Heart left ventricle (tissue), 16 donors: Measurements from ENCODE around the gene AIG1. TPM values are rescaled to one million over a fixed set of nuclear protein-coding genes. Genes with fewer than 3 reads are reported as not detected.
A peak's percentile ranks its signal among the peaks of the same experiment; 100 is the strongest.

Experiments used
- ATAC-seq, 4 donors: fragments of 200-7000 bp; cut with Tn5 transposase; one replicate each; pipeline ENCODE4 v1.9.1; 2020 to 2022; ENCODE audit warnings: moderate library complexity in 4 of 4, mild to moderate bottlenecking in 3 of 4, moderate number of reproducible peaks in 1 of 4
- DNase-seq, 5 donors: peaks; one replicate each; pipeline ENCODE4 v3.0.0-alpha.2; 2020
- H3K27ac ChIP-seq, 12 donors: fragments of 200-600 bp; sonication (generic) in 4 of 12; one replicate each; pipeline versions ENCODE4 v1.5.0 to v1.8.0; 2016 to 2022; ENCODE audit warnings: mild to moderate bottlenecking in 2 of 12
- H3K27me3 ChIP-seq, 9 donors: fragments of 200-600 bp; sonication (generic) in 2 of 9; one replicate each; pipeline versions ENCODE4 v1.5.1 to v1.8.0; 2016 to 2022; ENCODE audit warnings: mild to moderate bottlenecking in 3 of 9
- H3K36me3 ChIP-seq, 9 donors: fragments of 200-600 bp; sonication (generic) in 2 of 9; one replicate each; pipeline versions ENCODE4 v1.5.0 to v1.8.0; 2018 to 2022; ENCODE audit warnings: mild to moderate bottlenecking in 2 of 9
- H3K4me1 ChIP-seq, 12 donors: fragments of 200-600 bp; sonication (generic) in 4 of 12; one replicate each; pipeline versions ENCODE4 v1.5.0 to v1.8.0; 2016 to 2022; ENCODE audit warnings: mild to moderate bottlenecking in 3 of 12
- H3K4me3 ChIP-seq, 12 donors: fragments of 200-600 bp; sonication (generic) in 4 of 12; one replicate each; pipeline versions ENCODE4 v1.5.0 to v1.8.0; 2017 to 2022; ENCODE audit warnings: mild to moderate bottlenecking in 9 of 12, moderate library complexity in 4 of 12
- H3K9me3 ChIP-seq, 12 donors: fragments of 200-600 bp; sonication (generic) in 4 of 12; one replicate each; pipeline versions ENCODE4 v1.5.0 to v1.8.0; 2016 to 2022; ENCODE audit warnings: mild to moderate bottlenecking in 1 of 12
- POLR2A ChIP-seq, 2 donors: fragments of 450-650 bp; IDR thresholded peaks; one replicate each; pipeline ENCODE4 v1.6.1; 2017; ENCODE audit warnings: antibody characterized with exemption in 2 of 2, mild to moderate bottlenecking in 2 of 2, moderate library complexity in 2 of 2
- WGBS, 4 donors: extraction: QIAGEN DNeasy Blood & Tissue Kit in 2 of 4; methylation state at CpG; one replicate each; pipeline versions ENCODE4 v1.1.5 to v1.1.7; 2013 to 2018; 5-methylcytosine and 5-hydroxymethylcytosine counted together
- intact Hi-C, 10 donors: fragments of 100-400 bp; cut with DNase I; formaldehyde crosslinking; loops; one replicate each; pipeline versions ENCODE4 v1.11.1 to v1.14.2; 2022
- polyA plus RNA-seq, 2 donors: library from polyadenylated mRNA; stranded (reverse); fragments of 200-250 nt; gene quantifications; one replicate each; pipeline ENCODE4 v1.2.3, GENCODE V29; 2013
- total RNA-seq, 9 donors: library from RNA; depleted of rRNA in 2 of 9; stranded (reverse); fragments of >200 nt in 2 of 9; fragmentation: NEBNext Ultra II Directional in 3 of 9; extraction: Animal tissue kit (Norgen Biotek cat#: 25700) in 3 of 9; gene quantifications; one replicate each; pipeline versions ENCODE4 v1.1.0 to v1.2.4, GENCODE V29; 2016 to 2023
- TF ChIP-seq, protein P1 (sequence below), 12 donors: fragments of 200-600 bp; sonication (generic) in 4 of 12; IDR thresholded peaks; one replicate each; pipeline versions ENCODE4 v1.5.0 to v1.8.0; 2018 to 2022; ENCODE audit warnings: antibody characterized with exemption in 12 of 12, mild to moderate bottlenecking in 5 of 12
- donor health status: ischemic (EF 13 %, LVEDD 7.1; RV severe dilation, severe dysfunction).
- donor health status: healthy with polysubstance abuse.
- donor health status: DM: no; HTN: yes; CAD: no.
- donor health status: DM: no; HTN: no; CAD: no.
- donor health status: ischemic (EF 25% LVEDD 6.9; RV normal size, moderate dysfunction).
- donor health status: ischemic (EF 25% LVEDD 5.7; RV mildly dilated, moderate dysfunction).
- donor health status: healthy.
- donor health status: DM: yes; HTN: yes; CAD: no.
- donor health status: ischemic (EF 35%, LVEDD 5.7; RV mildly dilated, moderate dysfunction).
- donor health status: nonischemic (EF 11% LVEDD 7.7; RV severe dilation, severe dysfunction).
- donor health status: DM: yes; HTN: yes; CAD: no.
- donor health status: PGD.
- donor health status: ischemic (EF 29% LVEDD 5.4; RV normal size, mild dysfunction).
- donor health status: nonischemic (EF 23%, LVEDD 6.1; RV moderate dilation, normal function).

The AIG1 gene
- total and polyA plus RNA-seq, 11 donors = 18.1 to 101 (median 64.0) TPM

DNA sequence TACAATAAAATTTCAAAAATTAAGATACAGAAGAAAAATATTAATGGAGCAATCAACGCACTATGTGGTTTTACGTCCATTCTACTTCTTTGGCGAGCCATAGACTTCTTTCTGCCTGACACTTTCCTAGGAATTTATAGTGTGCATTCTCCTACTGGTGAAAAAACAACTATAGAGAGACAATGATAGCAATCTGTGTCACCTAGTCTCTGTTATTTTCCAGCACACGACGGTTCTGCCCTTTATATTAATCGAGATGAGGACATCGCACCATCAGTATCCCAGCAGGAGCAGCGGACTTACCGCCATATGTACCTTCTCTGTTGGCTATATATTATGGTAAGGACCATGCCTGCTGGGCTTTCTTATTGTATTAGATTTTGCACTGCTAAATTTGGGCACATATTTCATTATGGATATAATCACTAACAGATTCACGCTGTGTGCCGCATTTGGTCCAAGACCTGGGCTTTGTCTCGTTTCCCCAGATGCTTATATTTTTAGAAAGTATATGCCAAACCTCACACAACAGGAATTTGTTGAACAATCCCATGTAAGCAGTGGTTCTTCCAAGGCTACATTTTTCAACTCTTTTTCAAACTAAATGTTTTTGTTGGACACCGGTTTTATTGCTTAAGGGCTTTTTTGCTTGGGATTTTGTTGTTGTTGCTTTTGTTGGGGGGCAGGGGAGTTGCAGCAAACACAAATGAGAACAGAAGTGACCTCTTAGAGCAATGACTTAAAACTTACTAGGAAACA lies 223.4 kb downstream of the AIG1 start:
- Histone ChIP-seq H3K27ac (no peak overlapping the region), H3K27me3 (no peaks in the 10 kb centered on the region), H3K9me3 (no peaks in the 10 kb centered on the region), H3K4me1 (peaks cover 0 to 11% (median 4%) of the 10 kb centered on the region in 12 donors), H3K4me3 (no peak overlapping the region), H3K36me3 (no peaks in the 10 kb centered on the region)
- ATAC-seq (no peak), DNase-seq (no peak)
- intact Hi-C loops = loop anchor here in 2 of 10 donors (10.0 kb wide), 2 partner anchors 139 to 589 kb away; no protein-coding TSS in a partner anchor
- 83 to 92% (median 89%) methylated on average over 12 to 13 of the region's 13 CpGs for WGBS, 4 donors
- no peak for TF ChIP-seq POLR2A (IDR thresholded peaks at IDR 0.05)
- TF ChIP-seq, protein P1, sequence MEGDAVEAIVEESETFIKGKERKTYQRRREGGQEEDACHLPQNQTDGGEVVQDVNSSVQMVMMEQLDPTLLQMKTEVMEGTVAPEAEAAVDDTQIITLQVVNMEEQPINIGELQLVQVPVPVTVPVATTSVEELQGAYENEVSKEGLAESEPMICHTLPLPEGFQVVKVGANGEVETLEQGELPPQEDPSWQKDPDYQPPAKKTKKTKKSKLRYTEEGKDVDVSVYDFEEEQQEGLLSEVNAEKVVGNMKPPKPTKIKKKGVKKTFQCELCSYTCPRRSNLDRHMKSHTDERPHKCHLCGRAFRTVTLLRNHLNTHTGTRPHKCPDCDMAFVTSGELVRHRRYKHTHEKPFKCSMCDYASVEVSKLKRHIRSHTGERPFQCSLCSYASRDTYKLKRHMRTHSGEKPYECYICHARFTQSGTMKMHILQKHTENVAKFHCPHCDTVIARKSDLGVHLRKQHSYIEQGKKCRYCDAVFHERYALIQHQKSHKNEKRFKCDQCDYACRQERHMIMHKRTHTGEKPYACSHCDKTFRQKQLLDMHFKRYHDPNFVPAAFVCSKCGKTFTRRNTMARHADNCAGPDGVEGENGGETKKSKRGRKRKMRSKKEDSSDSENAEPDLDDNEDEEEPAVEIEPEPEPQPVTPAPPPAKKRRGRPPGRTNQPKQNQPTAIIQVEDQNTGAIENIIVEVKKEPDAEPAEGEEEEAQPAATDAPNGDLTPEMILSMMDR (IDR thresholded peaks at IDR 0.05) = no peak

DNA sequence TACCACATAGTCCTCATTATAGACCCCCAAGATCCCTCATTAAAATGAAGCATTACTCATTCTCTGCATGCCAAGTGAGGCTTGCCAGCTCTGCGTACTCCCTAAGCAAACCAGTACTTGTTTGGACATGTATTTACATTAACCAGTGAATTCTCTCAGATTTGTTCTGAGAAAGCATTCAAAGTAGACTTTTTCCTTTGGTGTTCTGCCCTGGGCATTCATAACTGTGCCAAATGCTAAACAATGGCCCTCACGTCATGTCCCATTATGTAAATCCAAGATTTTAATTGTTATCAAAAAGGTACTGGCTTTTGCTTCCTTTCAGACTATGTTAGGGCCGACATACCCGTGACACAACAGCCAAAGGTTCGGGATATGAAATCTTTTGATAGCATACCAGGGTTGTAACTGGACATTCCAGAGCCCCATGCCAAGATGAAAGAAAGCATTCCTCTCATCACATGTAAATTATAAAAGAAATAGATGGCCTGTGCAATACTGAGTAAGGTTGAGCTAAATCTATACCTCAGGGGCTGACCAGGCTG lies 225.6 kb downstream of the AIG1 start:
- TF ChIP-seq, protein P1 (IDR thresholded peaks at IDR 0.05) = no peak
- TF ChIP-seq POLR2A (IDR thresholded peaks at IDR 0.05) = no peak
- WGBS, 4 donors = 33 to 51% (median 40%) methylated on average over 5 of the region's 5 CpGs
- ATAC-seq = peak in 2 of 4 donors; percentile 20 to 44
- intact Hi-C loops = loop anchor here in 2 of 10 donors (10.0 kb wide), 2 partner anchors 142 to 592 kb away; no protein-coding TSS in a partner anchor
- H3K9me3 ChIP-seq = no peaks in the 10 kb centered on the region
- peak overlapping the region in 4 of 12 donors; percentile 10 to 39 (median 20) for H3K27ac ChIP-seq
- peaks cover 0 to 11% (median 4%) of the 10 kb centered on the region in 12 donors for H3K4me1 ChIP-seq
- no peaks in the 10 kb centered on the region for H3K36me3 ChIP-seq
- H3K27me3 ChIP-seq = no peaks in the 10 kb centered on the region
- DNase-seq = no peak
- no peak overlapping the region for H3K4me3 ChIP-seq

DNA sequence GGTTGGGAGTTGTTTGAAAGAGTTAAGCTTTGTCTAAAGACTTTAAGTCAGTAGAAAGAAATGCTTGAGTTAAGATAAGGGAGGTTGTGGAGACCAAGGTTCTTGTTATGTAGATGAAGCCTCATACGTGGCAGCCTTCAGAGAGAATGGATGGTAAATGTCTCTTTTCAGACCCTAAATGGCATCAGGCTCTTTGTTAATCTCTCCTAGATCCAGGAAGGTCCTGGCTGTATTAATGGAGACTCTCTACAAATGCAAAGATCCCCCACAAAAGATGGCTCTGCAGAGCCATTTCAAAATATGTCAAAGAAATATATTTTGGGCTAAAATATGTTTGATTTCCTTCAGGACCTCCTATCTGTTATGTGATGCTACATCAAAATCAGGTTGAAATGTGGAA lies 228.2 kb downstream of the AIG1 start:
- intact Hi-C loops = loop anchor here in 2 of 10 donors (10.0 kb wide), 2 partner anchors 144 to 594 kb away; no protein-coding TSS in a partner anchor

DNA sequence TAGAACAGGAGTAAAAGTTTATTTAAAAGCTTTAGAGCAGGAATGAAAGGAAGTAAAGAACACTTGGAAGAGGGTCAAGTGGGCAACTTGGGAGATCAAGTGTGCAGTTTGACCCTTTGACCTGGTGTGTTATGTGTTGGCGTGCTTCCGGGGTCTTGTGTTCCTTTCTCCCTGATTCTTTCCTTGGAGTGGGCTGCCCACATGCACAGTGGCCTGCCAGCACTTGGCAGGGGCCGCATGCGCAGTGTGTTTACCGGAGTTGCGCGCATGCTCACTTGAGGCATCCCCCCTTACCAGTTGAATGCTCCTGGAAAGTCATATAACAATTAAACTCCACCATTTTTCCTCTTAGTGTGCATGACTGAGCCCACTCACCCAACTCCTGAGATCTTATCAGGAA lies 229.5 kb downstream of the AIG1 start:
- ATAC-seq (no peak), DNase-seq (peak in 1 of 5 donors; percentile 28)
- H3K9me3 ChIP-seq = no peaks in the 10 kb centered on the region
- peaks cover 0 to 11% (median 4%) of the 10 kb centered on the region in 12 donors for H3K4me1 ChIP-seq
- WGBS, 4 donors = 83 to 94% (median 90%) methylated on average over 7 of the region's 7 CpGs
- no peaks in the 10 kb centered on the region for H3K36me3 ChIP-seq
- intact Hi-C loops = no loop called here
- H3K4me3 ChIP-seq = no peak overlapping the region
- no peak for TF ChIP-seq POLR2A (IDR thresholded peaks at IDR 0.05)
- TF ChIP-seq, protein P1 (IDR thresholded peaks at IDR 0.05) = no peak
- H3K27ac ChIP-seq = no peak overlapping the region
- no peaks in the 10 kb centered on the region for H3K27me3 ChIP-seq

More for the DNA sequence above, 228.2 kb downstream of the AIG1 start:
- peaks cover 0 to 11% (median 4%) of the 10 kb centered on the region in 12 donors for H3K4me1 ChIP-seq
- no peaks in the 10 kb centered on the region for H3K9me3 ChIP-seq
- no peak for ATAC-seq
- H3K4me3 ChIP-seq = no peak overlapping the region
- H3K36me3 ChIP-seq = no peaks in the 10 kb centered on the region
- no peak for DNase-seq
- no peaks in the 10 kb centered on the region for H3K27me3 ChIP-seq
- H3K27ac ChIP-seq = no peak overlapping the region
- 53 to 87% (median 72%) methylated on average over 1 of the region's 1 CpG for WGBS, 4 donors
- TF ChIP-seq, protein P1 (IDR thresholded peaks at IDR 0.05) = no peak
- TF ChIP-seq POLR2A (IDR thresholded peaks at IDR 0.05) = no peak
